ENCODE results near the gene AMPD1.

Gene AMPD1

GRCh38 chr1:114641377-114641776 is 54.0 kb downstream of the AMPD1 start:
- no peak for DNase-seq

GRCh38 chr1:114638910-114639309 is 56.4 kb downstream of the AMPD1 start:
- no peak for DNase-seq

- no peak for DNase-seq
Observed at GRCh38 chr1:114632427-114632826, 62.9 kb downstream of the AMPD1 start.

GRCh38 chr1:114627107-114627506 is 68.2 kb downstream of the AMPD1 start:
- no peak for DNase-seq

- DNase-seq, result no peak
Observed at GRCh38 chr1:114623364-114623763, 72.0 kb downstream of the AMPD1 start.

All from anterior cingulate cortex (tissue), 58 donors.